Medulla oblongata (tissue), 1 donor: ENCODE measurements around the gene KRT85.

Source experiments
- DNase-seq: peaks from one replicate; pipeline ENCODE4 v3.0.0-alpha.2; 2015; ENCODE audit errors: extremely low spot score

KRT85 gene

GRCh38 chr12:52394836-52395405, 27.6 kb upstream of the KRT85 start:
- DNase-seq: no peak

GRCh38 chr12:52392465-52393007, 25.3 kb upstream of the KRT85 start:
- DNase-seq: no peak

- peak; percentile 80 for DNase-seq
These were observed 24.3 kb upstream of the KRT85 start for GRCh38 chr12:52391618-52392002.

- peak; percentile 10 for DNase-seq
These were observed 23.7 kb upstream of the KRT85 start for GRCh38 chr12:52390739-52391617.

- DNase-seq: no peak
These were observed 22.3 kb upstream of the KRT85 start for GRCh38 chr12:52389313-52390207.

GRCh38 chr12:52387859-52388258, 20.6 kb upstream of the KRT85 start:
- DNase-seq: no peak

GRCh38 chr12:52385226-52385702, 18.0 kb upstream of the KRT85 start, which contains the start of gene KRT84:
TSS of gene KRT84 (minus strand) at chr12:52385652. CDS start at chr12:52385585, 67 bp downstream.
- no peak for DNase-seq

- DNase-seq: no peak
These were observed 16.1 kb upstream of the KRT85 start for GRCh38 chr12:52383331-52383730.

- DNase-seq: no peak
These were observed 15.6 kb upstream of the KRT85 start for GRCh38 chr12:52382854-52383253.

- DNase-seq: no peak
These were observed 13.9 kb upstream of the KRT85 start for GRCh38 chr12:52381206-52381605.

- peak; percentile 63 for DNase-seq
These were observed 13.0 kb upstream of the KRT85 start for GRCh38 chr12:52380271-52380694.

GRCh38 chr12:52379536-52379935, 12.3 kb upstream of the KRT85 start:
- DNase-seq: no peak

- DNase-seq: no peak
These were observed 10.8 kb upstream of the KRT85 start for GRCh38 chr12:52378091-52378490.

- DNase-seq: no peak
These were observed 10.0 kb upstream of the KRT85 start for GRCh38 chr12:52377266-52377665.

- peak; percentile 92 for DNase-seq
These were observed 5.2 kb upstream of the KRT85 start for GRCh38 chr12:52372216-52373154.

GRCh38 chr12:52371716-52372115, 4.4 kb upstream of the KRT85 start:
- DNase-seq: no peak

GRCh38 chr12:52370926-52371608, 3.8 kb upstream of the KRT85 start:
- DNase-seq: peak; percentile 91

- no peak for DNase-seq
These were observed 2.5 kb upstream of the KRT85 start for GRCh38 chr12:52369809-52370208.

- no peak for DNase-seq
These were observed 1.9 kb upstream of the KRT85 start for GRCh38 chr12:52369211-52369610.

- DNase-seq: no peak
These were observed 1.2 kb upstream of the KRT85 start for GRCh38 chr12:52368508-52368907.
